Measurements from ENCODE around the gene MDP1.

DNA sequence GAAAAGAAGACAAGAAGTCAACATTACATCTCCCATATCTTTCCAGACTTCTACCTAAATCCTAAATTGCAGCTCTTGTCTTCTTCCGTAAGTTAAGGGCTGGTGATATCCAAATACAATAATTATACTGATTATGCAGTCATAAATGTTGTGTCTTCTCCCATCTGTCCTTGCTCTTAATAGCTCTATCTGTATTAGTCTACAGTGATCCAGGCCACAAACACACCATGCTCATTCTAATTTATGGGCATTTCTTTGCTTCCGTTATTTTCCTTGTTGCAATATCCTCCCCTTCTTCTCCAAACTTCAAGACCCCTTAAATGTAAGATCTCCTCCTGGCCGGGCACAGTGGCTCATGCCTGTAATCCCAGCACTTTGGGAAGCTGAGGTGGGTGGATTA, 3.7 kb upstream of the MDP1 start:
- TF ChIP-seq, protein P1, sequence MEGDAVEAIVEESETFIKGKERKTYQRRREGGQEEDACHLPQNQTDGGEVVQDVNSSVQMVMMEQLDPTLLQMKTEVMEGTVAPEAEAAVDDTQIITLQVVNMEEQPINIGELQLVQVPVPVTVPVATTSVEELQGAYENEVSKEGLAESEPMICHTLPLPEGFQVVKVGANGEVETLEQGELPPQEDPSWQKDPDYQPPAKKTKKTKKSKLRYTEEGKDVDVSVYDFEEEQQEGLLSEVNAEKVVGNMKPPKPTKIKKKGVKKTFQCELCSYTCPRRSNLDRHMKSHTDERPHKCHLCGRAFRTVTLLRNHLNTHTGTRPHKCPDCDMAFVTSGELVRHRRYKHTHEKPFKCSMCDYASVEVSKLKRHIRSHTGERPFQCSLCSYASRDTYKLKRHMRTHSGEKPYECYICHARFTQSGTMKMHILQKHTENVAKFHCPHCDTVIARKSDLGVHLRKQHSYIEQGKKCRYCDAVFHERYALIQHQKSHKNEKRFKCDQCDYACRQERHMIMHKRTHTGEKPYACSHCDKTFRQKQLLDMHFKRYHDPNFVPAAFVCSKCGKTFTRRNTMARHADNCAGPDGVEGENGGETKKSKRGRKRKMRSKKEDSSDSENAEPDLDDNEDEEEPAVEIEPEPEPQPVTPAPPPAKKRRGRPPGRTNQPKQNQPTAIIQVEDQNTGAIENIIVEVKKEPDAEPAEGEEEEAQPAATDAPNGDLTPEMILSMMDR (IDR thresholded peaks at IDR 0.05): no peak
- TF ChIP-seq EP300 (IDR thresholded peaks at IDR 0.05) (no peak), SMC3 (IDR thresholded peaks at IDR 0.05) (no peak), RCOR1 (IDR thresholded peaks at IDR 0.05; ENCODE audit: low read depth, low read length) (no peak), SREBF2 (IDR thresholded peaks at IDR 0.05) (no peak), NR3C1 (IDR thresholded peaks at IDR 0.05) (no peak), RAD21 (conservative IDR thresholded peaks at IDR 0.05 in 1 of 2, IDR thresholded peaks at IDR 0.05 in 1 of 2) (no peak), MAZ (IDR thresholded peaks at IDR 0.05; ENCODE audit: borderline replicate concordance, low read depth, low read length) (no peak), HOXA7 (CRISPR knock-in tag; IDR thresholded peaks at IDR 0.05) (no peak), ZSCAN20 (CRISPR knock-in tag; IDR thresholded peaks at IDR 0.05) (no peak), JUN (IDR thresholded peaks at IDR 0.05) (no peak), HDAC2 (IDR thresholded peaks at IDR 0.05) (no peak), POLR2A (IDR thresholded peaks at IDR 0.05; ENCODE audit: low read length) (no peak)
- TF ChIP-seq, protein P2, sequence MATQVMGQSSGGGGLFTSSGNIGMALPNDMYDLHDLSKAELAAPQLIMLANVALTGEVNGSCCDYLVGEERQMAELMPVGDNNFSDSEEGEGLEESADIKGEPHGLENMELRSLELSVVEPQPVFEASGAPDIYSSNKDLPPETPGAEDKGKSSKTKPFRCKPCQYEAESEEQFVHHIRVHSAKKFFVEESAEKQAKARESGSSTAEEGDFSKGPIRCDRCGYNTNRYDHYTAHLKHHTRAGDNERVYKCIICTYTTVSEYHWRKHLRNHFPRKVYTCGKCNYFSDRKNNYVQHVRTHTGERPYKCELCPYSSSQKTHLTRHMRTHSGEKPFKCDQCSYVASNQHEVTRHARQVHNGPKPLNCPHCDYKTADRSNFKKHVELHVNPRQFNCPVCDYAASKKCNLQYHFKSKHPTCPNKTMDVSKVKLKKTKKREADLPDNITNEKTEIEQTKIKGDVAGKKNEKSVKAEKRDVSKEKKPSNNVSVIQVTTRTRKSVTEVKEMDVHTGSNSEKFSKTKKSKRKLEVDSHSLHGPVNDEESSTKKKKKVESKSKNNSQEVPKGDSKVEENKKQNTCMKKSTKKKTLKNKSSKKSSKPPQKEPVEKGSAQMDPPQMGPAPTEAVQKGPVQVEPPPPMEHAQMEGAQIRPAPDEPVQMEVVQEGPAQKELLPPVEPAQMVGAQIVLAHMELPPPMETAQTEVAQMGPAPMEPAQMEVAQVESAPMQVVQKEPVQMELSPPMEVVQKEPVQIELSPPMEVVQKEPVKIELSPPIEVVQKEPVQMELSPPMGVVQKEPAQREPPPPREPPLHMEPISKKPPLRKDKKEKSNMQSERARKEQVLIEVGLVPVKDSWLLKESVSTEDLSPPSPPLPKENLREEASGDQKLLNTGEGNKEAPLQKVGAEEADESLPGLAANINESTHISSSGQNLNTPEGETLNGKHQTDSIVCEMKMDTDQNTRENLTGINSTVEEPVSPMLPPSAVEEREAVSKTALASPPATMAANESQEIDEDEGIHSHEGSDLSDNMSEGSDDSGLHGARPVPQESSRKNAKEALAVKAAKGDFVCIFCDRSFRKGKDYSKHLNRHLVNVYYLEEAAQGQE (IDR thresholded peaks at IDR 0.05): no peak
